Lung microvascular endothelial cell (primary cell): ENCODE measurements around the gene STX5. TPM values are rescaled to one million over a fixed set of nuclear protein-coding genes. Genes with fewer than 3 reads are reported as not detected.
A peak's percentile ranks its signal among the peaks of the same experiment; 100 is the strongest.
"Not testable (repeated sequence)": the region's sequence is repeated elsewhere in the genome, so short reads cannot be mapped to it uniquely, and the experiment has no call there.

Experiments used
- DNase-seq, 2 donors: peaks; one replicate each; pipeline versions ENCODE4 v3.0.0 to v3.0.0-alpha.2; 2010; ENCODE audit warnings: low read depth in 2 of 2
- total RNA-seq: library from RNA; depleted of rRNA; stranded (reverse); fragments of >200 nt; gene quantifications from 2 replicates; pipeline ENCODE4 v1.2.1, GENCODE V29; 2014

The STX5 gene
- total RNA-seq, 1 donor from 2014 or later: 33.3 TPM

DNA sequence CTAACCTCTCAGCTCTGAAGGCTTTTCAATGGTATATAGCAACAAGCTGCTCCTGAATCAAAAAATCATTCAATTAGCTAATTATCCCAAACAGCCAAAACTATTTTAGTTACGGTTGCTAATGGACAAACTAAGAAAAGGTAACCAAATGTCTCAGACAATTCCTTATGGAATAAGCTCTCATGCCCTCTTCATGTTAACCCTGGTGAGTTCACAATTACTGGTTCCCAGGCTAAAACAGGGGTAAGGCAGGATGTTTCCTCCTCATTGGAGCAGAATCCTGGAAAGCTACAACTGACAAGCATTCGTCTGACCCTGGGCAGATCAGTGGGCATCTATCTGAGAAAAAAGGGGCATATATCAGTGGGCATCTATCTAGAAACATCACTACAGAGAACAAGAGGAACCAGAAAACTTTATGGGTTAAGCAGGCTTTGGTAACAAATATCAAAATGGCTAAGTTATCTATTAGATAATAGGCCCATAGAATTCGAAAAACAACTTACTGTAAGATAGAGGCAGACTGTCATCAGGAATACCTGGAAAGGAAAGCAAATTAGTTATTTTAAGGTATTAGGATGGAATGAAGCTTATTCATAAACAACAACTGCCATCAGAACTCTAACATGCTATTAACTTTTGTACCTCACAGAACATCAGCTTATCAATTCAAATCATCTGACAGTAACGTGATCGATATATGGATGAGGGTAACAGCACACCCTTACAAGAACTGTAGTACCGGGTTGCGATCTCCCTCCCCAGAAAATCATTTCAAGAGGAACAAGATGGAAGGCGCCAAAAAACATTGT is 22.4 kb upstream of the STX5 start:
- no peak for DNase-seq

DNA sequence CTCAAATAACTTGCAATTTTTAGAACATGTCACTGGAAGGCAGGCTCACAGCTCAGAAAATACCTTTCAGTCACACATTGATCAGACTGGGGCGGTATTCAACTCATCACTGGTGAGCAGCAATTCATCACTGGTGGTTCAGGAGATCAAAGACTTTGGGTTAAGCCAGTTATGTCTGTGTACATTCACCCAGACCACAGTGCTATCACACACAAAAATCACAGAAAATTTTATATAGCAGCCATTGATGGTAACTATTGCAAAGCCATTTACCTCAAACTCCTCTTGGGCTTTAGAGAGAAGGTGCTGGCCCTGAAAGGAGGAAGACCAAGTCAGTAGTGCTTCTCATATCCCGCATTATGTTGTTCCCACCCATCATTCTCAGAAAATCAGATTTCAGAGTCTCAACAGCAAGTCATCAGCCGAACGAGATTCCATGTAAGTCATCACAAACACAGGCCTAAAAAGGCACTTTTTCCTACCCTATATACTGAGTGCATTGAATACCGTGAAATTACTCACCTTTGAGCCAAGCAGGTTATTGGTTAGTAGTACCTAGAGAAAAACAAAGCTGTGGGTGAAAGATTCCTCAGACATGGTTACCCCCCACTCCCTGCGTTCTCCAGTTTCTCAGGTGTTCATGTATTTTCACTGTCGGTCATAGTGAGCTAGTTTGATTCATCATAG is 21.6 kb upstream of the STX5 start:
- no peak for DNase-seq

DNA sequence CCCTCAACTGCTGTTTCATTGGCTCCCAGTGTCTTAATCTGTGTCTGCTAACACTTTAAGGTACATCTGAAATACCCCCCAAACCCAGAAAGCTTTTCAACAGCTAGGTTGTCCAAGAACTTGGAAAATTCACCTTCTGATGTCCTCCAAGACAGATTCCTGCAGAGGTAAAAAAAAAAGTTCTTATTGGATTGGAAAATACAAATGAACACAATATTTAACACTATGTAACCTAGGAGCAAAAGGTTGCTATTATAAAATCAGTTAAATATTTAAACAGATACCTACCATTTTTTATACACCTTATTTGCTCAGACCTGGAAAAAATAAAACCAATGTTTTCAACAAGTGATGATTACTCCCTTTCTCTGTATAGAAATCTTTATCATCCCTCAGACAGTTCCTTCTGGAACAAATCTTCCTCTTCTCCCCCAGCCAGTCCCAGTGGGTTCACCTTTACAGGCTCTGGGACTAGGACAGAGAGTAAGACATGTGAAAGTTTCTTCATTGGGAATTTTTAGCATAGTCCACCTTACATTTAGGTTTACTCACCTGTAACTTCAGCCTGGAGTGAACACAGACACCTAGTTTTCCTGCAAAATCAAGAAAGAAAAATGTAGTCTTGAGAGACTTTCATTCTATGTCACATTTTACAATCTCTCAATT is 20.8 kb upstream of the STX5 start:
- no peak for DNase-seq

DNA sequence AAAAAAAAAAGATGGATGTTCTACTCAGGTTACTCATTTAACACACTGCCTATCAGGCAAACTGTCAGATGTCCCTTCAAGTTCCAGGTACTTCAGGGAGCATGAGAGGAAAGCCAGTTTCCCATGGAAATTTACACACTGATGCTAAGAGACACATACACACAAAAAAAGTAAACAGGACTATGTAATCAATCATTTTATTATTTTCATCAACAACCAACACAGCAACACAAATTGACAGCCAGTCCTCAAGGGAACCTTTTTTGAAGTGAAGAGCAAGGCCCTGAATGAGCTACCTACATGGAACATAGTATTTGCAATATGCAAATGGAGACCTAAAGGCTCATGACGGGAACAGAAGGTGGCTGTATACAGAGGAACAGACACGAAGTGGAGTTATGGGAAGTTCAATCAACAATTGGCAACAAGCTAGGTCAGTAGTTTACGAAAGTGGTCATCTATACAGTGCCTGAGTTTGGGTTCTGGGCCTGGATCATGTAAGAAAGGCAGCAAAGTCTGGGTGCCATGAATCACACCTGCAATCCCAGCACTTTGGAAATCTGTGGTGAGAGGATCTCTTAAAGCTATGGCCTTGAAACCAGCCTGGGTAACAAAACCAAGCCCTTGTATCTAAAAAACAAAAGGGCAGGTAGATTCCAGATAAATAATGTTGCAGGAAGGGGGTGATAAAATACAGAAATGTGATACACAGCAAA is 20.1 kb upstream of the STX5 start:
- no peak for DNase-seq

DNA sequence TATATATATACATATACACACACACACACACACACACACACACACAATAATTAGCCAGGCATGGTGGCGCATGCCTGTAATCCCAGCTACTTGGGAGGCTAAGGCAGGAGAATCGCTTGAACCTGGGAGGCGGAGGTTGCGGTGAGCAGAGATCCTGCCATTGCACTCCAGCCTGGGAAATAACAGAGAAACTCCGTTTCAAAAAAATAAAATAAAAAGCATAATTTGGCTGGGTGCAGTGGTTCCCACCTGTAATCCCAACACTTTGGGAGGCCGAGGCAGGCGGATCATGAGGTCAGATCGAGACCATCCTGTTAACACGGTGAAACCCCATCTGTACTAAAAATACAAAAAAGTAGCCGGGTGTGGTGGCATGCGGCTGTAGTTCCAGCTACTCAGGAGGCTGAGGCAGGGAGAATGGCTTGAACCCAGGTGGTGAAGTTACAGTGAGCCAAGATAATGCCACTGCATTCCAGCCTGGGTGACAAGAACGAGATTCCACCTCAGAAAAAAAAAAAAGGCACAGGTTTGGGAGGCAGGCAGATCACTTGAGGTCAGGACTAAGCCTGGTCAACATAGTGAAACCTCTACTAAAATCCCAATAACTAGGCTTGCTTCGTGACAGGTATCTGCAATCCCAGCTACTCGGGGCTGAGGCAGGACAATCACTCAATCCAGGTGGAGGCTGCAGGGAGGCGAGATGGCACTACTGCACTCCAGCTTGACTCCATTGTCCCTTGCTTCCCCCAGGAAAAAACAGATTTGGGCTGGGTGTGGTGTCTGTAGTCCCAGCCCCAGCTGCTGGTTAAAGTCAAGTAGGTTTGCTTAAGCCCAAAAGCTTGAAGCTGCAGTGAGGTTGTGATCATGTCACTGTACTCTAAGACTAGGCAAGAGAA is 19.3 kb upstream of the STX5 start:
- no peak for DNase-seq

DNA sequence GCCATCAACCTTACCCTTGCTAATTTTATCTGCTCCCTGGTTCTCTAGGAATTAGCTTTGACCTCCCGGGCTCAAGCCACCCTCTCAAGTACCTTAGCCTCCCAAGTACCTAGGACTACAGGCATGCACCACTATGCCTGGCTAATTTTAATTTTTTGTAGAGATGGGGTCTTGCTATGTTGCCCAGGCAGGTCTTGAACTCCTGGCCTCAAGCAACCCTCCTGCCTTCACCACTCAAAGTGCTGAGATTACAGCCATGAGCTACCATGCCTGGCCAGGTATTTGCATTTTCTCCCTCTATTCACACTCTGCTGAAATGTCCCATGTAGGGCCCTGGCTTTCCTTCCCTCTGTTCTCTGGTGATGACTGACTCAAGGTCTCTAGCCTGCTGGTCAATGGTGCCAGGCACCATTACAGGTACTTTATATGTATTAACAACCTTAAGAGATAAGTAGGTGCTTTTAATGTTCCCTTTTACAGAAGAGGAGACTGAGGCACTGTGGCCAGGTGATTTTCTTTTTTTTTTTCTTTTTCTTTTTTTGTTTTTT is 16.0 kb upstream of the STX5 start:
- DNase-seq: no peak

DNA sequence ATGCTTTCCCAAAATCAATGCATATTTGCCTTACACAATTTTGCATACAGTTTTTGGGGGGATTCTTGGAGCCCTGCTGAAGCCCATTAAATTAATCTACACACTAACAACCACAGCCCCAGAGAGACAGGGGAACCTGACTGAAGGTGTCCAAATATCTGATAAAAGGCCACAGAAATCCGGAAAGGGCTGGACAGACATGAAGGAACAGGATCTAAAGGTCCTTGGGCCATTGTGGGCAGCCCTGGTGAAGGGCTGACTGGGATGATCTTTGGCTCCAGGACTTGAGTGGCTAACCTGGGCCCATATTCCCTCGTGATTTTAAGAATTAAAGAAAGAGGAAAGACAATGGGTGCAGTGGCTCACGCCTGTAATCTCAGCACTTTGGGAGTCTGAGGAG is 14.3 kb upstream of the STX5 start:
- DNase-seq: no peak

DNA sequence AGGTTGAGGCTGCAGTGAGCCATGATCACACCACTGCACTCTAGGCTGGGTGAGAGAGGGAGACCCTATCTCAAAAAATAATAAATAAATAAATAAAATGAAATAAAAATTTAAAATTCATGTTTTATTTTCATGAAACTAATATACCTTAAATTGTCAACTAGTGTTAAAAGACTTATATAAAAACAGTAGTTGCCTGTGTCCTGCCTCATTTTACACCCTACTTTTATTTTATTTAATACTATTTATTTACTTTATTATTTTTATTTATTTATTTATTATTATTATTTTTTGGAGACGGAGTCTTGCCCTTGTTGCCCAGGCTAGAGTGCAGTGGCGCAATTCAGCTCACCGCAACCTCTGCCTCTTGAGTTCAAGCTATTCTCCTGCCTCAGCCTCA is 12.3 kb upstream of the STX5 start:
- DNase-seq: no peak

DNA sequence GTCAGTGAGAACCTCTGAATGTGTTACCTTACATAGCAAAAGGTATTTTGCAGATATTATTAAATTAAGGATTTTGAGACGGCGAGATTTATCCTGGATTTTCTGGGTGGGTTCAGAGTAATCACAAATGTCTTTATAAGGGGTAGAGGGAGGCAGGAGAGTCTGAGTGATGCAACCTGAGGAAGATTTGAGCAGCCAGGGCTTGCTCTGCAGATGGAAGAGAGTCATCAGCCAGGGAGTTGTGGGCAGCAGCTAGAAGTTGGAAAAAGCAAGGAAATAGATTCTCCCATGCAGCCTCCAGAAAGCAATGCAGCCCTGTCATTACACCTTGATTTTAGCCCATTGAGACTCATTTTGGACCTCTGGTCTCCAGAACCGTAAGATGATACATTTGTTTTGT is 11.6 kb upstream of the STX5 start:
- DNase-seq: no peak

DNA sequence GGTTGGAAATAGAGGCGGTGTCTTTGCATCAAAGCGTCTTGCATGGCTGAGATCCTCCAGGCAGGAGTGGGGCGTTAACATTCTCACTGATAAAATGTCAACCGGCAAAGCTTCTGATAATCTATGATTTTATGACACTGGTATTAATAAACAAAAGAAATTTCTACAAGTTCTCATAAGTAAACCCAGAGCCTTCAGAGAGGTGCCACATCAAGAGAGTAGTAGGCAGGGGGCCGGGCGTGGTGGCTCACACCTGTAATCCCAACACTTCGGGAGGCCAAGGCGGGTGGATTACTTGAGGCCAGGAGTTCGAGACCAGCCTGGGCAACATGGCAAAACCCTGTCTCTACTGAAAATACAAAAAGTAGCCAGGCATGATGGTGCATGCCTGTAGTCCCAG is 11.0 kb upstream of the STX5 start:
- not testable (repeated sequence) for DNase-seq

DNA sequence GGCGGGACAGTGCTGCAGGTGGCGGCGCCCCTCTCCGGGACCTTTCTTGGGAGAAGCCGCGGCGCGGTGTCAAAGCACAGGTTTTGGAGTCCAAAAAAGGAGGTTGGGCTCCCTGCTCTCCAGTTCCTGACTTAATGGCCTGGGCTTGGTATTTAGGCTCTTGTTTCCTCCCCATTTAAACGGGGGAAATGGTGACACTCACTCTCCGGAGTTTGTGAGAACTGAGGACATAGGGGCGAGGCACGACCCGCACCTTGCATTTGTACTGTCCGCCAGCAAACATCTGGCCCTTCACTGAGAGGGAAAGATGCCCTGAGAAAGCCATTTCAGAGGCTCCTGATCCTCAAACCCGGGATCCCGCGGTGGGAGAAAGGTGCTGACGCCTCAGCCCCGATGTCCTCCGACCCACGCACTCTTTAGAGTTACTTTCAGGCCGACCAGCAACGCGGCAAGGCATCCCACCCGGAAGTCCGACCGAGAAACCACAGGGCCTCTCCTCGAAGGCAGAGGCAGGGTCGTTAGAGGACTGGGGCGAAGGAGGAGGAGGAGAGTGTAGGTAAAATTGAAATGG is 10.4 kb upstream of the STX5 start:
- no peak for DNase-seq

DNA sequence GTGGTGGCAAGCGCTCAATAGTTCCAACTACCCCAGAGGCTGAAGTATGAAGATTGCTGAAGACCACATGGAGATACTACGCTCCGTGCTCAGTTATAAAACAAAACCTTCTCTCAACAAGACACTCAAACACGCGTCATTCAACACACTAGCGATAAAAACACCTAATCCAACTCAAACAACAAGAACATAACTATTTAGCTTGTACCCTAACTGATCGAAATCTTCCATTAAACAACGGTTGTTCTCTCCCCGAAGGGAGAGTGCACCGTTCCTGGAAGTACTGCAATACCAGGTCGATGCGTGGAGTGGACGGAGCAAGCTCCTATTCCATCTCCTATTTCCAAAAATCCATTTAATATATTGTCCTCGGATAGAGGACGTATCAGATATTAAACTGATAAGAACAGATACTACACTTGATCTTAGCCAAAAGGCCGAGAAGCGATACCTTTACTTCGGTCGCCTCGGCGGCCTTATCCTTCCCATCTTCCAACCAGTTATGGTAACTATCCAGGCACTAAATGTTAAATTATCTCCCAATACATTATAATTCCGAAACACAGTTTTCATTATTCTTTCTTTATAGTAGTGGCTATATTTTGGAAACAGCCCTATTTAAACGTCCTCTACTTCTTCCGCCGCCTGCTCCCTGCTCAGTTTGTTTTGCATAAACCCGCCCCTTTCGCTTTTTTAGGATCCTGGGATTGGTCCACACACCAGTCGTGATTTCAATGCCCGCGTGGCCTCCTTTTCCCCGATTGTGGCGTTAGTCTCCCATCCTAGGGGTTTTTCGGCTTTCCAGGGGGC is 9.7 kb upstream of the STX5 start:
- DNase-seq: peak; percentile 98 to 99

DNA sequence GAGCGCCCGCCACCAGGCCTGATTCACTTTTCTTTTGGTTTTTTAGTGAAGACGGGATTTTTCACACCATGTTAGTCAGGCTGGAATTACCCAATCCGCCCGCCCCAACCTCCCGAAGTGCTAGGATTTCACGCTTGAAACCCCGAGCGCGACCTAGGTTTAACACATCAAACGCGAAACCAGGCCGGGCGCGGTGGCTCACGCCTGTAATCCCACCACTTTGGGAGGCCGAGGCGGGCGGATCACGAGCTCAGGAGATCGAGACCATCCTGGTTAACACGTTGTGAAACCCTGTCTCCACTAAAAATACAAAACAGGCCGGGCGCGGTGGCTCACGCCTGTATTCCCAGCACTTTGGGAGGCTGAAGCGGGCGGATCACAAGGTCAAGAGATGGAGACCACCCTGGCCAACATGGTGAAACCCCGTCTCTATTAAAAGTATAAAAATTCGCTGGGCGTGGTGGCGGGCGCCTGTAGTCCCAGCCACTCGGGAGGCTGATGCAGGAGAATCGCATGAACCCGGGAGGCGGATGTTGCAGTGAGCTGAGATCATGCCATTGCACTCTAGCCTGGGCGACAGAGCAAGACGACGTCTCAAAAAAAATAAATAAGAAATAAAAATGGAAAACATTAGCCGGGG is 9.0 kb upstream of the STX5 start:
- DNase-seq: peak; percentile 67 to 71

DNA sequence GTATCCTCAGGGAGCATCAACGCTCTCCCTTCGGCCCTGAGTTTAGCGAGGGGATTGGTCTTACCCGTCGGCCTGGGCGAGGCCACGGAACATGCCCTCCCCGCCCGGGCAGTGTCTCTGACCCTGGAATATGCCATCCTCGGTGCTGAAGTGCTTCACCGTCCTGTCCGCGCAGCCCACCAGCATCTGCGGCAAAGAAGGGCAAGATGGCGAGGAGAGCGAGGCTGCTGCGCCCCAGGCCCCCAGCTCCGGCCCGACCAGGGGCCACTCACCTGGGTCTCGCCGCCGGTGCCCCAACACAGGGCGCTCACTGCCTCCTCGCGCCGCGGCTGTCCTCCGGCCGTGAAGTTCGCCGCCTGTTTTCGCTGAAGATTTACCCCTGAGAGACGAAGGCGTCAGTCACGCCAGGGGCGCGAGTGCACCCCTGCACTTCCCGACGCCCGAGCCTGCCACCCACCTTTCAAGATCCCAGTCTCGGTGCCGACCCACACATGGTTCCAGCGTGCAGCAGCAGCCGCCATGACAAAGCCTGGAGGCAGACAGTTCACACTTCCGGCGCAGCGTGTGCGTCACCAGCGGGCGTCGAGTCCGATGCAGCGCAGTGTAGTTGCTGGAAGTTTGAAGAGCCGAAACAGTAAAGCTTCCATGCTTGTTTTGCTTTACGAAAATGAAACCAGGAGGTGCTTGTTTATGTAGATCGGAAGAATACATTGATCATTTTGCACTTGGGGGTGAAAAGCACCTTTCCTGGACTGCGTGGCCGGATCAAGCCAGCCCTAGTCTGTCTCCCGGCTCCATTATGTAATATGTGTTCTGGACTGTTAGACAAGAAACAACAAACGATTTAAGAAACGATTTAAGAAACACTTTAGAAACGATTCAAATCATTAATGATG is 7.4 kb upstream of the STX5 start, which contains the start of gene WDR74:
WDR74 (minus strand) TSS at position 541 of the 896 bp plus-strand sequence; CDS start at position 521, 20 bp downstream.
- peak; percentile 95 to 96 for DNase-seq

DNA sequence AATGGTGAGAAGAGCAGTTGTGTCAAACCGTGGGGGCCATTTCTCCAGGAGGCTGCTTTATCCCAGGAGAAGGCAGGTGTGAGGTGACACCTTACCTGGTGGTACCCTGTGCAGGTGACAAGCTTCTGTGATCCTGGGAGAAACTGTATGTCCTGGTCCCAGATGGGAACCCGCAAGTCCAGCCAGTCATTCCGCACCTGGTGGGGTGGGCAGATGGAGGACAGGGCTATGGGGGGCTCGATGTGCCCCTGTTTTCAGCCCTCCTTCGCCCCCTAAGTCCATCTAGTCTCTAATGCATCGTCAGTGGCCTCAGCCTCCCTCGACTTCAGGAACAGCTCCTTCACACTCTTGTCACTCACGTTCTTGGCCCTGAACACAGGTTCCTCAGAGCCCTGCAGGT is 3.5 kb upstream of the STX5 start:
- no peak for DNase-seq

DNA sequence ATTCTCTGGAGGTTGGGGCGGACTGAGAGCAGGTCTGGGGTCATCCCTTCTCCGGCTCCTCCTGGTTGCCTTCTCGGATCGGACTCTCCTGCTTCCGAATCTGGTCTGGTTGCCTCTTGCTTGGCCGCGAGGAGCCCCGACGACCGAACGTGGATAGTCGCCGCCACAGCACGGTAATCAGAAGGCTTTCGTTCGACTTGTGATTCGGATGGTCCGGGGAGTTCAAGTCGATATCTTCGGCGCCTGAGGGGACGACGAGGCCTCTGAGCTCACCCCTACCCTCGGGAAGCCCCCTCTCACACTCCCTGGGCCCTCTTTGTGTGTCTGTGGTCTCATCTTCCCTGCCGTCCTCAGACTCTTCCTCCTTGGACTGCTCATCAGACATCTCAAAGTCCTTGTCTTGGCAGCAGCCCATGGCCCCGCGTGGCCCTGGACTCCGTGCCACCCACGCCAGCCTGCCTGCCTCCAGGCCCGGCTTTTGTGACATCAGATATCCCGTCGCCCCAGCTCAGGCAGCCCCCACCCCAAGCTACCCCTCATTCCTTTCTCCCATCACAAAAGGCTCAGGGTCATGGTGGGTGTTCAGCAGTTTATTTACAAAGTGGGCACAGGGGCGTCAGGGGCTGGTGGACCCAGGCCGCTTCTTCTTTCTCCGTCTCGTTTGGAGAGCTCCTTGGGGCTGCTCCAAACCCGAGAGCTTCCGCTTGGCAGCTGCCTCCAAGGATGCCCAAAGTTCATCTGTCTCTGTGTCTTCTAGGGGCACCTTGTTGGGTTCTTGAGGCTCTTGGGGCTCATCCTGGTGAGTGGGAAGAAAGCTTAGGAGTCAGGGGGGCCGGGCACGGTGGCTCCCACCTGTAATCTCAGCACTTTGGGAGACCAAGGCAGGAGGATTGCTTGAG is 734 bp upstream of the STX5 start, which contains the start of gene TEX54:
TEX54 (minus strand) TSS at position 506 of the 899 bp plus-strand sequence.
- DNase-seq: peak; percentile 8 to 27
